K562 (cell line): Measurements from ENCODE around the gene RANGAP1. TPM values are rescaled to one million over a fixed set of nuclear protein-coding genes. Genes with fewer than 3 reads are reported as not detected.
A peak's percentile ranks its signal among the peaks of the same experiment; 100 is the strongest.

Experiments
- CXXC5 ChIP-seq: fragments of 250-450 bp; sonication (Bioruptor Pico); IDR thresholded peaks from 2 replicates; pipeline ENCODE4 v1.8.0; 2022; ENCODE audit warnings: inconsistent platforms, mild to moderate bottlenecking, moderate library complexity
- ETS1 ChIP-seq: conservative IDR thresholded peaks from 2 replicates; pipeline ENCODE4 v1.6.1; 2011; ENCODE audit warnings: low read depth, mild to moderate bottlenecking, low read length; ENCODE audit not compliant: control insufficient read depth
- FUS ChIP-seq: fragments of 200-400 bp; formaldehyde crosslinking; optimal IDR thresholded peaks from 2 replicates; pipeline ENCODE3; 2017; ENCODE audit warnings: low read depth, low read length
- MCM3 ChIP-seq: fragments of 450-650 bp; IDR thresholded peaks from 2 replicates; pipeline ENCODE4 v1.6.1; 2016
- NR1H2 ChIP-seq: sonication (generic); formaldehyde crosslinking; IDR thresholded peaks from 2 replicates; pipeline ENCODE4 v1.4.0; 2020; ENCODE audit warnings: mild to moderate bottlenecking, missing genetic modification reagents
- ZBTB11 ChIP-seq, 3 experiments: fragments of 200-800 bp in 1 of 3; fragments of 250-450 bp in 1 of 3; fragments of 450-650 bp in 1 of 3; sonication (Bioruptor Pico) in 1 of 3; sonication (Bioruptor generic) in 1 of 3; formaldehyde crosslinking in 1 of 3; IDR thresholded peaks; 2 replicates each; pipeline versions ENCODE4 v1.6.1 to v1.8.0; 2016 to 2022; ENCODE audit warnings: mild to moderate bottlenecking in 2 of 3, missing genetic modification characterization in 2 of 3, missing compliant biosample characterization in 1 of 3, moderate library complexity in 1 of 3
- ZFP1 ChIP-seq: fragments of 450-650 bp; formaldehyde crosslinking; IDR thresholded peaks from 2 replicates; pipeline ENCODE4 v1.4.0; 2020; ENCODE audit warnings: mild to moderate bottlenecking, mixed read lengths
- polyA plus RNA-seq, 8 experiments: library from polyadenylated mRNA; depleted of rRNA in 4 of 8; stranded (reverse) in 5 of 8; unstranded in 3 of 8; fragments of >200 nt; fragmentation: Nextera tagmentation in 2 of 8; fragmentation: Illumina TruSeq in 1 of 8; extraction: Ambion mirVana in 2 of 8; extraction: Trizol in 1 of 8; gene quantifications; 2 replicates each; pipeline versions ENCODE4 v1.2.1 to v1.2.3, GENCODE V29; 2011 to 2014; ENCODE audit warnings: inconsistent platforms in 1 of 8, missing spikeins in 1 of 8
- total RNA-seq, 7 experiments: library from RNA; depleted of rRNA in 6 of 7; stranded (reverse); fragments of >200 nt in 6 of 7; fragmentation: Illumina TruSeq in 2 of 7; extraction: Trizol in 2 of 7; gene quantifications; 2 replicates each; pipeline versions ENCODE4 v1.2.1 to v1.2.3, GENCODE V29; 2011 to 2021; ENCODE audit warnings: low replicate concordance in 1 of 7
- TF ChIP-seq, protein P1 (sequence below): fragments of 450-650 bp; IDR thresholded peaks from 2 replicates; pipeline ENCODE4 v1.6.1; 2017; ENCODE audit warnings: mild to moderate bottlenecking, moderate library complexity
- TF ChIP-seq, protein P2 (sequence below), 2 experiments: fragments of 450-650 bp; IDR thresholded peaks; 2 replicates each; pipeline ENCODE4 v1.6.1; 2016; ENCODE audit warnings: mild to moderate bottlenecking in 2 of 2, borderline replicate concordance in 1 of 2, low read depth in 1 of 2, moderate library complexity in 1 of 2

Gene RANGAP1
- total and polyA plus RNA-seq, 9 of the 15 experiments (the other 6 are each of a cell fraction or from before 2014, with no cell fraction given): 2.1 to 104 (median 50.6) TPM

- TF ChIP-seq ETS1 (peak; percentile 82), CXXC5 (peak; percentile 51), ZFP1 (no peak), ZBTB11 (CRISPR knock-in tag; IDR thresholded peaks at IDR 0.05) (no peak), NR1H2 (CRISPR knock-in tag) (no peak), FUS (no peak), MCM3 (no peak)
- TF ChIP-seq, protein P1, sequence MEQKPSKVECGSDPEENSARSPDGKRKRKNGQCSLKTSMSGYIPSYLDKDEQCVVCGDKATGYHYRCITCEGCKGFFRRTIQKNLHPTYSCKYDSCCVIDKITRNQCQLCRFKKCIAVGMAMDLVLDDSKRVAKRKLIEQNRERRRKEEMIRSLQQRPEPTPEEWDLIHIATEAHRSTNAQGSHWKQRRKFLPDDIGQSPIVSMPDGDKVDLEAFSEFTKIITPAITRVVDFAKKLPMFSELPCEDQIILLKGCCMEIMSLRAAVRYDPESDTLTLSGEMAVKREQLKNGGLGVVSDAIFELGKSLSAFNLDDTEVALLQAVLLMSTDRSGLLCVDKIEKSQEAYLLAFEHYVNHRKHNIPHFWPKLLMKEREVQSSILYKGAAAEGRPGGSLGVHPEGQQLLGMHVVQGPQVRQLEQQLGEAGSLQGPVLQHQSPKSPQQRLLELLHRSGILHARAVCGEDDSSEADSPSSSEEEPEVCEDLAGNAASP: no peak
- TF ChIP-seq, protein P2, sequence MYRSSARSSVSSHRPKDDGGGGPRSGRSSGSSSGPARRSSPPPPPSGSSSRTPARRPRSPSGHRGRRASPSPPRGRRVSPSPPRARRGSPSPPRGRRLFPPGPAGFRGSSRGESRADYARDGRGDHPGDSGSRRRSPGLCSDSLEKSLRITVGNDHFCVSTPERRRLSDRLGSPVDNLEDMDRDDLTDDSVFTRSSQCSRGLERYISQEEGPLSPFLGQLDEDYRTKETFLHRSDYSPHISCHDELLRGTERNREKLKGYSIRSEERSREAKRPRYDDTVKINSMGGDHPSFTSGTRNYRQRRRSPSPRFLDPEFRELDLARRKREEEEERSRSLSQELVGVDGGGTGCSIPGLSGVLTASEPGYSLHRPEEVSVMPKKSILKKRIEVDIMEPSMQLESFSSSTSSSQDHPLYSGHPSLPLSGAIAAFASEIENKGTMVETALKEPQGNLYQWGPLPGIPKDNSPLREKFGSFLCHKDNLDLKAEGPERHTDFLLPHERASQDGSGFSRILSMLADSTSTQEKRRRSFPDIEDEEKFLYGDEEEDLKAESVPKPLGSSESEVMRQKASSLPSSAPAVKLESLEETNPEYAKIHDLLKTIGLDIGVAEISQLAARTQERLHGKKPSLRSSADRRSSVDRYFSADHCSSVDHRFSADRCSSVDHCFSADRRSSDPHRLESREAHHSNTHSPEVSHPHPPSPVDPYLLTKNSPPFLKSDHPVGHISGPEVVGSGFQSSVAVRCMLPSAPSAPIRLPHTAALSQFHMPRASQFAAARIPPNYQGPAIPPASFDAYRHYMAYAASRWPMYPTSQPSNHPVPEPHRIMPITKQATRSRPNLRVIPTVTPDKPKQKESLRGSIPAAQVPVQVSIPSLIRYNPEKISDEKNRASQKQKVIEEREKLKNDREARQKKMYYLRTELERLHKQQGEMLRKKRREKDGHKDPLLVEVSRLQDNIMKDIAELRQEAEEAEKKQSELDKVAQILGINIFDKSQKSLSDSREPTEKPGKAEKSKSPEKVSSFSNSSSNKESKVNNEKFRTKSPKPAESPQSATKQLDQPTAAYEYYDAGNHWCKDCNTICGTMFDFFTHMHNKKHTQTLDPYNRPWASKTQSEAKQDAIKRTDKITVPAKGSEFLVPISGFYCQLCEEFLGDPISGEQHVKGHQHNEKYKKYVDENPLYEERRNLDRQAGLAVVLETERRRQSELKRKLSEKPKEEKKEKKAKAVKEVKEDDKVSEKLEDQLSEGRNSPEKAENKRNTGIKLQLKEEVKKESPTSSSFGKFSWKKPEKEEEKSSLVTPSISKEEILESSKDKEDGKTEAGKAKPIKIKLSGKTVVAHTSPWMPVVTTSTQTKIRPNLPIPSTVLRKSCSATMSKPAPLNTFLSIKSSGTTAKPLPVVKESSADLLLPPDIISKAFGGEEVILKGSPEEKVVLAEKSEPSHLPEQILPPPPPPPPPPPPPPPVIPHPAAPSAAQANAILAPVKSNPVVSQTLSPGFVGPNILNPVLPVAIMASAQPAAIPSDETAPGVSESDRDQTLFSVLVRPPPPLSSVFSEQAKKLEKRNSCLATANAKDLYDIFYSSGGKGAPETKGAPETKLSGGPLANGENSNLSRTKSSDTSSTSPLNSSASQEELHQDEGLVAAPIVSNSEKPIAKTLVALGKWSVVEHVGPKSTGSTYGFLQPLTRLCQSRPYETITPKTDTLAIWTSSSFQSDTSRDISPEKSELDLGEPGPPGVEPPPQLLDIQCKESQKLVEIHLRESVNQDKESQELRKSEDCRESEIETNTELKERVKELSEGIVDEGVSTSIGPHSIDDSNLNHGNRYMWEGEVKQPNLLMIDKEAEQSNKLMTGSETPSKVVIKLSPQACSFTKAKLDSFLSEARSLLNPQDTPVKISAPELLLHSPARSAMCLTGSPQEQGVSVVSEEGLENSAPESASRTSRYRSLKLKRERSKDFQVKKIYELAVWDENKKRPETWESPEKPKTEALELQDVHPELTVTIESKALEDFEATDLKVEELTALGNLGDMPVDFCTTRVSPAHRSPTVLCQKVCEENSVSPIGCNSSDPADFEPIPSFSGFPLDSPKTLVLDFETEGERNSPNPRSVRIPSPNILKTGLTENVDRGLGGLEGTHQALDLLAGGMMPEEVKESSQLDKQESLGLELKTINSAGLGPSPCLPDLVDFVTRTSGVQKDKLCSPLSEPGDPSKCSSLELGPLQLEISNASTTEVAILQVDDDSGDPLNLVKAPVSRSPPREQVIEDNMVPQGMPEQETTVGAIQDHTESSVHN (IDR thresholded peaks at IDR 0.05; ENCODE audit: borderline replicate concordance in 1 of 2, low read depth in 1 of 2): no peak
These were observed 80.7 kb downstream of the RANGAP1 start, which contains the start of gene L3MBTL2 (continued) for GRCh38 chr22:41204992-41205900.
